ENCODE measurements around the gene SOS2.

SOS2 gene

DNA sequence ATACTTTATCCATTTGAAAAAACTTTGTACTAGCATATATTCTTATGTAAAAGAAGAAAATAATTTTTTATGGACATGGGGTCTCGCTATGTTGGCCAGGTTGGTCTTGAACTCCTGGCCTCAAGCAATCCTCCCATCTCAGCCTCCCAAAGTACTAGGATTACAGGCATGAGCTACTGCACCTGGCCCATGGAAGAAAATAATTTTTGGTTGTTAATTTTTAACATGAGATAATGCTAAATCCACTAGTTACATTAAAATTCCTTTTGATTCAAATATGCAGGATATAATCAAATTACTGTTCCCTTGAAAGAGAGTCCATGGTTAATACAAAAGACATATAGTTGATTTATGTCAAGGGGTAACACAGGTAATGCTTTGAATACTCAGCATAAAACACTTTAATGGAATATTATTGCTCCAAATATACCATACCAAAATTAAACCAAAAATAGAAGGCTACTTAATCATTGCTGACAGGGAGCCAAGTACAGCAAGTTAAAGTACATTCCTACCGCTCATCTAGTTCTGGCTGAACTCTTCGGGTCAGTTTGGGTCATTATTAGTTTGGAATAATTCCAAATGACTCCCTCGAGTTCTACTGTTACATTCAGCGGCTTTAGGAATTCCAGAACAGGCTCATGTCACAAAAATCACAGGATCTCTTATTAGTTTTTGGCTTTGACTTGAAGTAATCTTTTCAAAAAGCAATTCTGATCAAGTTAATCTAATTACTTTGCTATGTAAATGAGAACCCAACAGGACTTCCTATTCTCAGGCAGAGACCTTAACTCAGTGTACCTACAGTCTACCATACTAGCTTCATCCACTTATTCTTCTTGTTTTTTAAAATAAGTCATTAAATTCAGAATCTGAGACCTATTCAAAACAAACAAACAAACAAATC is 6.1 kb downstream of the SOS2 start:
- peak overlapping the region; percentile 77 for H3K4me2 ChIP-seq (ENCODE audit: low read length)
- no peaks in the 10 kb centered on the region for H3K9me3 ChIP-seq (replicated peaks; ENCODE audit: low read length)
- H3K27me3 ChIP-seq (ENCODE audit: control insufficient read depth, insufficient read depth, low read length) = no peaks in the 10 kb centered on the region
- H3K4me1 ChIP-seq (ENCODE audit: control insufficient read depth, insufficient read depth, low read length) = peaks cover 24% of the 10 kb centered on the region
- H3K36me3 ChIP-seq (ENCODE audit: insufficient read depth, low read length) = no peaks in the 10 kb centered on the region
- H3K4me3 ChIP-seq (ENCODE audit: low read length) = peak overlapping the region; percentile 26
- H3K9ac ChIP-seq (ENCODE audit: low read depth, low read length) = peak overlapping the region; percentile 55

GRCh38 chr14:50222055-50222613 is 9.2 kb downstream of the SOS2 start:
- no peaks in the 10 kb centered on the region for H3K27me3 ChIP-seq (ENCODE audit: control insufficient read depth, insufficient read depth, low read length)
- peaks cover 17% of the 10 kb centered on the region for H3K4me1 ChIP-seq (ENCODE audit: control insufficient read depth, insufficient read depth, low read length)
- no peak overlapping the region for H3K9ac ChIP-seq (ENCODE audit: low read depth, low read length)
- no peak overlapping the region for H3K4me2 ChIP-seq (ENCODE audit: low read length)
- no peak overlapping the region for H3K4me3 ChIP-seq (ENCODE audit: low read length)
- no peaks in the 10 kb centered on the region for H3K9me3 ChIP-seq (replicated peaks; ENCODE audit: low read length)
- no peaks in the 10 kb centered on the region for H3K36me3 ChIP-seq (ENCODE audit: insufficient read depth, low read length)

DNA sequence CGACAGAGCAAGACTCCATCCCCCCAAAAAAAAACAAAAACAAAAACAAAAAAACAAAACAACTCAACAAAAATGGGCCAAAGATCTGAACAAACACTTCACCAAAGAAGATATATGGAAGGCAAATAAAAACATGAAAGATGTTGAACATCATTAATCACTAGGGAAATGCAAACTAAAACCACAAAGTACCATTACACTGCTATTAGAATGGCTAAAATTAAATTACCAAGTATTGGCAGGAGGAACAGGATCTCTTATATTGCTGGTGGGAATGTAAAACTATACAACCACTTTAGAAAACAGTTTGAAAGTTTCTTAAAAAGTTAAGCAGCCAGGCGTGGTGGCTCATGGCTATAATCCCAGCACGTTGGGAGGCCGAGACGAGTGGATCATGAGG is 12.9 kb downstream of the SOS2 start:
- Histone ChIP-seq H3K4me2 (ENCODE audit: low read length) (no peak overlapping the region), H3K9ac (ENCODE audit: low read depth, low read length) (no peak overlapping the region), H3K4me3 (ENCODE audit: low read length) (no peak overlapping the region), H3K9me3 (replicated peaks; ENCODE audit: low read length) (no peaks in the 10 kb centered on the region), H3K36me3 (ENCODE audit: insufficient read depth, low read length) (no peaks in the 10 kb centered on the region), H3K27me3 (ENCODE audit: control insufficient read depth, insufficient read depth, low read length) (no peaks in the 10 kb centered on the region), H3K4me1 (ENCODE audit: control insufficient read depth, insufficient read depth, low read length) (peaks cover under 1% of the 10 kb centered on the region)

DNA sequence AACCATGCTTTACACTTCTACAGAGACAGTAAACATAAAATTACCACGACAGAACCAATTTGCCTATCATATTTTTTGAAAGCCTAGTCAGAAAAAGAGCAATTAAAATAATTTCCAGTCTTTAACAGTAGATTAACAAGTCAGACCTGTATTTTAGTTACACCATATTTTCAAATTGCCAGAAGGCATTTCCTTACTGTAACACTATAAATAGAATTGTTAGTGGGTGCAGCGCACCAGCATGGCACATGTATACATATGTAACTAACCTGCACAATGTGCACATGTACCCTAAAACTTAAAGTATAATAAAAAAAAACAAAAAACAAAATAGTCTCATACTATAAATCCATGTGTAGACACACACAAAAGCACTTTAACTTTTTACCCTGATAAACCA is 16.0 kb downstream of the SOS2 start:
- H3K4me3 ChIP-seq (ENCODE audit: low read length) = no peak overlapping the region
- no peak overlapping the region for H3K4me2 ChIP-seq (ENCODE audit: low read length)
- no peak overlapping the region for H3K9ac ChIP-seq (ENCODE audit: low read depth, low read length)
- no peaks in the 10 kb centered on the region for H3K36me3 ChIP-seq (ENCODE audit: insufficient read depth, low read length)
- H3K9me3 ChIP-seq (replicated peaks; ENCODE audit: low read length) = no peaks in the 10 kb centered on the region
- H3K27me3 ChIP-seq (ENCODE audit: control insufficient read depth, insufficient read depth, low read length) = no peaks in the 10 kb centered on the region
- peaks cover 6% of the 10 kb centered on the region for H3K4me1 ChIP-seq (ENCODE audit: control insufficient read depth, insufficient read depth, low read length)

GRCh38 chr14:50213795-50214194 is 17.6 kb downstream of the SOS2 start:
- H3K9me3 ChIP-seq (replicated peaks; ENCODE audit: low read length) = no peaks in the 10 kb centered on the region
- no peaks in the 10 kb centered on the region for H3K36me3 ChIP-seq (ENCODE audit: insufficient read depth, low read length)
- peaks cover 6% of the 10 kb centered on the region for H3K4me1 ChIP-seq (ENCODE audit: control insufficient read depth, insufficient read depth, low read length)
- H3K9ac ChIP-seq (ENCODE audit: low read depth, low read length) = no peak overlapping the region
- no peaks in the 10 kb centered on the region for H3K27me3 ChIP-seq (ENCODE audit: control insufficient read depth, insufficient read depth, low read length)
- no peak overlapping the region for H3K4me3 ChIP-seq (ENCODE audit: low read length)
- H3K4me2 ChIP-seq (ENCODE audit: low read length) = no peak overlapping the region

DNA sequence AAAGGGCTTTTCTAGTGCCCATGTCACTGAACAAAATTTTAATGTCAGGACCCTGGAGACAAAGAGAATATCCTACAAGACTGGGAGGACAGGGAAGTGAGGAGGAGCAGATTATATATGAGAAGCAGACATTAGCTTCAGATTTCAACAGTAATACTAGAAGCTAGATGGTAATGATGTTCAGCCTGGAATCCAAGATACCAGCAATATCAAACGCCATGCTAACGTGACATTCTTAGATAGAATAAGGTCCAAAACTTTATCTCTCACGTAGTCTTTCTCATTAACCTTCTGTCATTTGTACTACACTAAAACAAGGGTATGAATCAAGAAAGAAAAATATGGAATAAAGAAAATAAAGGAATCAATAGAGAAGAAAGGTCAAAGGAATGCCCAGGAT is 18.7 kb downstream of the SOS2 start:
- H3K27me3 ChIP-seq (ENCODE audit: control insufficient read depth, insufficient read depth, low read length) = no peaks in the 10 kb centered on the region

GRCh38 chr14:50210074-50210473 is 21.3 kb downstream of the SOS2 start:
- H3K4me2 ChIP-seq (ENCODE audit: low read length) = no peak overlapping the region
- H3K9ac ChIP-seq (ENCODE audit: low read depth, low read length) = no peak overlapping the region

More for the DNA sequence above, 18.7 kb downstream of the SOS2 start:
- H3K36me3 ChIP-seq (ENCODE audit: insufficient read depth, low read length) = no peaks in the 10 kb centered on the region
- no peak overlapping the region for H3K9ac ChIP-seq (ENCODE audit: low read depth, low read length)
- H3K4me1 ChIP-seq (ENCODE audit: control insufficient read depth, insufficient read depth, low read length) = peaks cover 6% of the 10 kb centered on the region
- H3K9me3 ChIP-seq (replicated peaks; ENCODE audit: low read length) = no peaks in the 10 kb centered on the region
- no peak overlapping the region for H3K4me2 ChIP-seq (ENCODE audit: low read length)
- H3K4me3 ChIP-seq (ENCODE audit: low read length) = no peak overlapping the region

GRCh38 chr14:50198499-50198898 is 32.9 kb downstream of the SOS2 start:
- Histone ChIP-seq H3K36me3 (ENCODE audit: insufficient read depth, low read length) (no peaks in the 10 kb centered on the region), H3K9ac (ENCODE audit: low read depth, low read length) (no peak overlapping the region), H3K4me3 (ENCODE audit: low read length) (no peak overlapping the region), H3K27me3 (ENCODE audit: control insufficient read depth, insufficient read depth, low read length) (no peaks in the 10 kb centered on the region), H3K4me2 (ENCODE audit: low read length) (no peak overlapping the region), H3K9me3 (replicated peaks; ENCODE audit: low read length) (no peaks in the 10 kb centered on the region), H3K4me1 (ENCODE audit: control insufficient read depth, insufficient read depth, low read length) (no peaks in the 10 kb centered on the region)

More at GRCh38 chr14:50210074-50210473, 21.3 kb downstream of the SOS2 start:
- Histone ChIP-seq H3K36me3 (ENCODE audit: insufficient read depth, low read length) (no peaks in the 10 kb centered on the region), H3K4me1 (ENCODE audit: control insufficient read depth, insufficient read depth, low read length) (peaks cover 6% of the 10 kb centered on the region), H3K4me3 (ENCODE audit: low read length) (no peak overlapping the region), H3K9me3 (replicated peaks; ENCODE audit: low read length) (no peaks in the 10 kb centered on the region), H3K27me3 (ENCODE audit: control insufficient read depth, insufficient read depth, low read length) (no peaks in the 10 kb centered on the region)

DNA sequence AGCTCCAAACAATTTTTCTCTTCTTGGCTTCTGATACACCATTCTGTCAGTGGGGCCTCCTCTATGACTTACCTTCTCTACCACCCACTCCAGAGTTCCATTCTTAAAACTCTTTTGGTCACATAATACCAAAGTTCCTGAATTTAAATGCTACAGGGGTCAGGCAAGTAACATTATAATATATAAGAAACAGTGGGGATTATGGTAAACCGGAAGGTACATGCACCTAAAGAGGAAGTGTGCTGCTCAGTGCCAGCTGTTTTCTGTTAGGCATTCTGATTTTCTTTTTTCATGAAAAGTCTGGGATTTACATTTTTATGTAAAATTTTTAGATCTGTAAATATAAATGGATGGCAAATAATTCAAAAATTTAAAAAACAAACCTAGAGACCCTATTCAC is 39.9 kb downstream of the SOS2 start:
- H3K27me3 ChIP-seq (ENCODE audit: control insufficient read depth, insufficient read depth, low read length) = no peaks in the 10 kb centered on the region
- H3K9me3 ChIP-seq (replicated peaks; ENCODE audit: low read length) = no peaks in the 10 kb centered on the region
- H3K4me3 ChIP-seq (ENCODE audit: low read length) = no peak overlapping the region
- no peaks in the 10 kb centered on the region for H3K36me3 ChIP-seq (ENCODE audit: insufficient read depth, low read length)
- no peak overlapping the region for H3K4me2 ChIP-seq (ENCODE audit: low read length)
- H3K9ac ChIP-seq (ENCODE audit: low read depth, low read length) = no peak overlapping the region
- no peaks in the 10 kb centered on the region for H3K4me1 ChIP-seq (ENCODE audit: control insufficient read depth, insufficient read depth, low read length)

DNA sequence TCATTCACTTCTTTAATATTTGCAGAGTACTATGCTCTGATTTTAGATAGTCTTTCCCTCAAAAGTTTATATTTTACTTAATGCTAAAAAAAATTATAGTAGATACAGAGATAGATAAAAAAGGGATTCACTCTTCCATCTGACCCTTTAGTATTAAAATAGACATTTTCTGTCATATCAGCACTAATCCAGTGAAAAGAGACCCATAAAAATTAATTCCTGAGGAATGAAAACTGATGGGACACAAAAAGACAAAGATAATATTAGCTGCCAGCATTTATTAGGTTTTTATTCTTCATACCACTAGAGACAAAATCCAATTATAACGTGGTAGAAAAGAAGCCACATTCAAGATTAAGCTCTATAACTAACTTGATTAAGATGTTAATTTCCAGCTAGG is 45.3 kb downstream of the SOS2 start:
- no peak overlapping the region for H3K9ac ChIP-seq (ENCODE audit: low read depth, low read length)
- H3K4me1 ChIP-seq (ENCODE audit: control insufficient read depth, insufficient read depth, low read length) = no peaks in the 10 kb centered on the region
- peaks cover 5% of the 10 kb centered on the region for H3K36me3 ChIP-seq (ENCODE audit: insufficient read depth, low read length)
- no peaks in the 10 kb centered on the region for H3K27me3 ChIP-seq (ENCODE audit: control insufficient read depth, insufficient read depth, low read length)
- no peak overlapping the region for H3K4me2 ChIP-seq (ENCODE audit: low read length)
- no peaks in the 10 kb centered on the region for H3K9me3 ChIP-seq (replicated peaks; ENCODE audit: low read length)
- no peak overlapping the region for H3K4me3 ChIP-seq (ENCODE audit: low read length)

GRCh38 chr14:50173891-50174290 is 57.5 kb downstream of the SOS2 start:
- Histone ChIP-seq H3K9me3 (replicated peaks; ENCODE audit: low read length) (no peaks in the 10 kb centered on the region), H3K36me3 (ENCODE audit: insufficient read depth, low read length) (peaks cover 14% of the 10 kb centered on the region), H3K4me1 (ENCODE audit: control insufficient read depth, insufficient read depth, low read length) (no peaks in the 10 kb centered on the region), H3K4me2 (ENCODE audit: low read length) (no peak overlapping the region), H3K27me3 (ENCODE audit: control insufficient read depth, insufficient read depth, low read length) (no peaks in the 10 kb centered on the region), H3K4me3 (ENCODE audit: low read length) (no peak overlapping the region), H3K9ac (ENCODE audit: low read depth, low read length) (no peak overlapping the region)

DNA sequence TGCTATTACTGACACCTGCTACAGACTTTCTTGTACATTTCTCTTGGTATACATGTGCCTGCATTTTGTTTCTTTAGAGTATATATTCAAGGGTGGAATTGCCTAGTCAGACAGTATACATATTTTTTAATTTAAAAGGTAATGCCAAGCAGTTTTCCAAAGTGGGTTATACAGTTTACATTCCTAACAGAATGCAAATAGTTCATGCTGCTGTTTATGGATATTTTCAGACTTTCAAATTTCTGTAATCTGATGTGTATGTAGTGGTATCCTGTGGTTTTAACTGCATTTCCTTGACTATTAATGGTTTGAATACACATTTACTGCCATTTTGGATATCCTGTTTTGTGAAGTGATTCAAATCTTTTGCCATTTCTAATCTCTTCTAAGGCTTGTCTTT is 59.5 kb downstream of the SOS2 start:
- H3K4me2 ChIP-seq (ENCODE audit: low read length) = no peak overlapping the region
- no peaks in the 10 kb centered on the region for H3K4me1 ChIP-seq (ENCODE audit: control insufficient read depth, insufficient read depth, low read length)
- H3K9me3 ChIP-seq (replicated peaks; ENCODE audit: low read length) = no peaks in the 10 kb centered on the region
- H3K9ac ChIP-seq (ENCODE audit: low read depth, low read length) = no peak overlapping the region
- H3K4me3 ChIP-seq (ENCODE audit: low read length) = no peak overlapping the region
- no peaks in the 10 kb centered on the region for H3K27me3 ChIP-seq (ENCODE audit: control insufficient read depth, insufficient read depth, low read length)
- peaks cover 6% of the 10 kb centered on the region for H3K36me3 ChIP-seq (ENCODE audit: insufficient read depth, low read length)

All from skeletal muscle satellite cell (primary cell).